SU-DHL-6 (cell line): Measurements from ENCODE around the gene OR51B2.

Experiments
- H2AFZ ChIP-seq: fragments of 200-600 bp; sonication (generic); 2 replicates; pipeline ENCODE4 v1.6.1; 2014; ENCODE audit warnings: low read depth, mild to moderate bottlenecking, moderate library complexity, mixed read lengths, antibody characterized with exemption, low read length; ENCODE audit not compliant: severe bottlenecking
- H3F3A ChIP-seq: fragments of 200-600 bp; shearing (Covaris generic); 2 replicates; pipeline ENCODE4 v1.6.0; 2016; ENCODE audit warnings: antibody characterized with exemption, mild to moderate bottlenecking; ENCODE audit not compliant: insufficient read depth
- H3K27ac ChIP-seq: fragments of 200-600 bp; sonication (generic); 2 replicates; pipeline ENCODE4 v1.5.1; 2016; ENCODE audit warnings: low read depth, mild to moderate bottlenecking, low read length, moderate library complexity, mixed read lengths
- H3K27me3 ChIP-seq: fragments of 200-600 bp; sonication (generic), shearing (Covaris generic); 2 replicates; pipeline ENCODE4 v1.6.0; 2014; ENCODE audit warnings: mild to moderate bottlenecking, low read length
- H3K36me3 ChIP-seq: fragments of 200-600 bp; sonication (generic); 2 replicates; pipeline ENCODE4 v1.6.1; 2014; ENCODE audit warnings: mild to moderate bottlenecking, low read length, mixed read lengths
- H3K4me2 ChIP-seq: fragments of 300-600, 200-600 bp; shearing (Covaris generic), sonication (generic); 2 replicates; pipeline ENCODE4 v1.6.0; 2014; ENCODE audit warnings: low read length, low read depth, mild to moderate bottlenecking; ENCODE audit not compliant: poor library complexity, severe bottlenecking
- H3K4me3 ChIP-seq: fragments of 200-600 bp; sonication (generic); 2 replicates; pipeline ENCODE4 v1.5.1; 2014; ENCODE audit warnings: antibody characterized with exemption, low read length, mild to moderate bottlenecking, mixed read lengths; ENCODE audit not compliant: insufficient read depth, poor library complexity, severe bottlenecking
- H3K79me2 ChIP-seq: fragments of 200-600 bp; sonication (generic); 2 replicates; pipeline ENCODE4 v1.6.1; 2014; ENCODE audit warnings: mild to moderate bottlenecking, low read length, moderate library complexity; ENCODE audit not compliant: insufficient read depth
- H3K9ac ChIP-seq: fragments of 200-600 bp; sonication (generic); 2 replicates; pipeline ENCODE4 v1.7.0; 2014; ENCODE audit warnings: mild to moderate bottlenecking, low read length
- H3K9me2 ChIP-seq: fragments of 200-600 bp; sonication (generic); replicated peaks from 2 replicates; pipeline ENCODE4 v1.6.1; 2014; ENCODE audit warnings: low read length; ENCODE audit not compliant: insufficient read depth
- H3K9me3 ChIP-seq: fragments of 200-600 bp; sonication (generic); 2 replicates; pipeline ENCODE4 v1.6.1; 2014; ENCODE audit warnings: low read length, mixed read lengths; ENCODE audit not compliant: insufficient read depth
- H4K20me1 ChIP-seq: fragments of 200-600 bp; sonication (generic); 2 replicates; pipeline ENCODE4 v1.6.1; 2014; ENCODE audit warnings: low read depth, mild to moderate bottlenecking, antibody characterized with exemption, low read length, moderate library complexity, mixed read lengths
- CTCF ChIP-seq: fragments of 200-600 bp; sonication (generic); IDR thresholded peaks from one replicate; pipeline ENCODE4 v1.5.1; 2017; ENCODE audit warnings: antibody characterized with exemption, mild to moderate bottlenecking, low read length, moderate library complexity; ENCODE audit not compliant: insufficient read depth, poor library complexity, severe bottlenecking
- EZH2phosphoT487 ChIP-seq: fragments of 200-600 bp; sonication (generic), shearing (Covaris generic); conservative IDR thresholded peaks from 2 replicates; pipeline ENCODE4 v1.6.1; 2018; ENCODE audit warnings: mild to moderate bottlenecking, antibody characterized with exemption, low read length, moderate library complexity, mixed read lengths

OR51B2 gene

GRCh38 chr11:5307256-5308019 lies 16.7 kb downstream of the OR51B2 start:
- no peak overlapping the region for H3K27ac ChIP-seq
- TF ChIP-seq EZH2phosphoT487 (no peak), CTCF (no peak)
- H3K9me2 ChIP-seq, result no peaks in the 10 kb centered on the region
- H3K27me3 ChIP-seq, result no peaks in the 10 kb centered on the region
- no peaks in the 10 kb centered on the region for H4K20me1 ChIP-seq
- no peak overlapping the region for H3K9ac ChIP-seq
- no peaks in the 10 kb centered on the region for H3K36me3 ChIP-seq
- H3K9me3 ChIP-seq, result no peaks in the 10 kb centered on the region
- no peak overlapping the region for H3K4me3 ChIP-seq
- no peak overlapping the region for H3K4me2 ChIP-seq
- no peaks in the 10 kb centered on the region for H3F3A ChIP-seq
- no peaks in the 10 kb centered on the region for H3K79me2 ChIP-seq
- H2AFZ ChIP-seq, result no peak overlapping the region

DNA sequence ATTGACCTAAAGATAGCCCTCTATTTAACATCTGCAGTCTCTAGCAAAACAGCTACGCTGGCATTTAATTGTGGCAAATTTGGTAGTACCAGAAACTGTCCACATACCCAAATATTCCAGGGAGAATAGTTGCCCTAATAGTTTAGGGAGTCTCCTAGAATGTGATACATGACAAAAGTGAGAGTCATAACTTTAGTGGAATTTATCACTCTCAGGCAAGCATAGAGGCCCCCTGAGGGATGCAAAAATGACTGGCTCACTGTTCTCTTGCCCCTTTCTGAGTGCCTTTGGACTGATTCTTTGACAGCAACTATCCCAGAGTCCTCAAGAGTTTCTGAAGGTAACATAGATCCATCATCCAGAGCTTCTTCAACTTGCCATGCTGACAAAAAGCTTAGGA lies 20.1 kb downstream of the OR51B2 start:
- no peaks in the 10 kb centered on the region for H4K20me1 ChIP-seq

GRCh38 chr11:5303626-5304025 lies 20.5 kb downstream of the OR51B2 start:
- no peak overlapping the region for H3K4me2 ChIP-seq
- H3K27ac ChIP-seq, result no peak overlapping the region
- no peak for TF ChIP-seq EZH2phosphoT487
- TF ChIP-seq CTCF, result no peak
- H3K27me3 ChIP-seq, result no peaks in the 10 kb centered on the region
- no peaks in the 10 kb centered on the region for H3K79me2 ChIP-seq
- H2AFZ ChIP-seq, result no peak overlapping the region
- H3K9me2 ChIP-seq, result no peaks in the 10 kb centered on the region
- H4K20me1 ChIP-seq, result no peaks in the 10 kb centered on the region
- H3F3A ChIP-seq, result no peaks in the 10 kb centered on the region
- H3K36me3 ChIP-seq, result no peaks in the 10 kb centered on the region
- no peak overlapping the region for H3K4me3 ChIP-seq
- H3K9ac ChIP-seq, result no peak overlapping the region
- no peaks in the 10 kb centered on the region for H3K9me3 ChIP-seq

More for the DNA sequence above, 20.1 kb downstream of the OR51B2 start:
- Histone ChIP-seq H3K4me2 (no peak overlapping the region), H3K9me3 (no peaks in the 10 kb centered on the region), H3K9ac (no peak overlapping the region), H3K27ac (no peak overlapping the region), H3K27me3 (no peaks in the 10 kb centered on the region), H3K79me2 (no peaks in the 10 kb centered on the region), H3F3A (no peaks in the 10 kb centered on the region), H3K9me2 (no peaks in the 10 kb centered on the region), H3K36me3 (no peaks in the 10 kb centered on the region), H2AFZ (no peak overlapping the region), H3K4me3 (no peak overlapping the region)
- TF ChIP-seq EZH2phosphoT487 (no peak), CTCF (no peak)
